Right renal cortex interstitium (tissue), 3 donors: ENCODE measurements around the gene THEMIS. TPM values are rescaled to one million over a fixed set of nuclear protein-coding genes. Genes with fewer than 3 reads are reported as not detected.
"Not testable (repeated sequence)": the region's sequence is repeated elsewhere in the genome, so short reads cannot be mapped to it uniquely, and the experiment has no call there.

Experiments
- DNase-seq, 3 donors: peaks; one replicate each; pipeline ENCODE4 v3.0.0-alpha.2; 2013; ENCODE audit warnings: low read depth in 3 of 3, low spot score in 2 of 3
- polyA plus RNA-seq, 3 donors: library from polyadenylated mRNA; unstranded; fragments of 120-200 nt; gene quantifications; one replicate each; pipeline ENCODE4 v1.2.1, GENCODE V29; 2013; ENCODE audit not compliant: insufficient read length in 3 of 3

The THEMIS gene
- polyA plus RNA-seq = under 1 TPM in 1 of 3 donors, not detected in 2; 0.04 TPM

- DNase-seq = no peak
Measured at GRCh38 chr6:127900935-127901334, at the start of gene THEMIS. Gene THEMIS, minus strand, starts transcription at chr6:127901058. Its CDS starts 126 bp downstream, at chr6:127900932.

GRCh38 chr6:127949251-127949650 is 48.4 kb upstream of the THEMIS start:
- no peak for DNase-seq

GRCh38 chr6:127946388-127946787 is 45.5 kb upstream of the THEMIS start:
- DNase-seq = no peak

GRCh38 chr6:127945434-127946097 is 44.7 kb upstream of the THEMIS start:
- no peak for DNase-seq

- DNase-seq = no peak
Measured at GRCh38 chr6:127941228-127941627, 40.4 kb upstream of the THEMIS start.

- DNase-seq = no peak
Measured at GRCh38 chr6:127939442-127940066, 38.7 kb upstream of the THEMIS start.

- DNase-seq = no peak
Measured at GRCh38 chr6:127938701-127939100, 37.8 kb upstream of the THEMIS start.

- no peak for DNase-seq
Measured at GRCh38 chr6:127937747-127938146, 36.9 kb upstream of the THEMIS start.

GRCh38 chr6:127937102-127937501 is 36.2 kb upstream of the THEMIS start:
- DNase-seq = no peak

GRCh38 chr6:127934956-127935355 is 34.1 kb upstream of the THEMIS start:
- DNase-seq = no peak

GRCh38 chr6:127933852-127934840 is 33.3 kb upstream of the THEMIS start:
- no peak for DNase-seq

GRCh38 chr6:127933137-127933536 is 32.3 kb upstream of the THEMIS start:
- no peak for DNase-seq

- no peak for DNase-seq
Measured at GRCh38 chr6:127932708-127933107, 31.9 kb upstream of the THEMIS start.

- not testable (repeated sequence) for DNase-seq
Measured at GRCh38 chr6:127926441-127926840, 25.6 kb upstream of the THEMIS start.

- no peak for DNase-seq
Measured at GRCh38 chr6:127924440-127924839, 23.6 kb upstream of the THEMIS start.

- no peak for DNase-seq
Measured at GRCh38 chr6:127924031-127924430, 23.2 kb upstream of the THEMIS start.

- no peak for DNase-seq
Measured at GRCh38 chr6:127923135-127923534, 22.3 kb upstream of the THEMIS start.

GRCh38 chr6:127921982-127922381 is 21.1 kb upstream of the THEMIS start:
- DNase-seq = no peak

GRCh38 chr6:127920804-127921203 is 19.9 kb upstream of the THEMIS start:
- DNase-seq = no peak

- DNase-seq = no peak
Measured at GRCh38 chr6:127918506-127919427, 17.9 kb upstream of the THEMIS start.
